HG03095 (cell line): ENCODE results near the gene MLH3.
"Not testable (repeated sequence)": the region's sequence is repeated elsewhere in the genome, so short reads cannot be mapped to it uniquely, and the experiment has no call there.

Source experiments
- ATAC-seq: cut with Tn5 transposase; IDR thresholded peaks from one replicate; pipeline ENCODE4 v1.9.1; 2021; ENCODE audit warnings: moderate library complexity; ENCODE audit not compliant: unreplicated experiment

Gene MLH3

DNA sequence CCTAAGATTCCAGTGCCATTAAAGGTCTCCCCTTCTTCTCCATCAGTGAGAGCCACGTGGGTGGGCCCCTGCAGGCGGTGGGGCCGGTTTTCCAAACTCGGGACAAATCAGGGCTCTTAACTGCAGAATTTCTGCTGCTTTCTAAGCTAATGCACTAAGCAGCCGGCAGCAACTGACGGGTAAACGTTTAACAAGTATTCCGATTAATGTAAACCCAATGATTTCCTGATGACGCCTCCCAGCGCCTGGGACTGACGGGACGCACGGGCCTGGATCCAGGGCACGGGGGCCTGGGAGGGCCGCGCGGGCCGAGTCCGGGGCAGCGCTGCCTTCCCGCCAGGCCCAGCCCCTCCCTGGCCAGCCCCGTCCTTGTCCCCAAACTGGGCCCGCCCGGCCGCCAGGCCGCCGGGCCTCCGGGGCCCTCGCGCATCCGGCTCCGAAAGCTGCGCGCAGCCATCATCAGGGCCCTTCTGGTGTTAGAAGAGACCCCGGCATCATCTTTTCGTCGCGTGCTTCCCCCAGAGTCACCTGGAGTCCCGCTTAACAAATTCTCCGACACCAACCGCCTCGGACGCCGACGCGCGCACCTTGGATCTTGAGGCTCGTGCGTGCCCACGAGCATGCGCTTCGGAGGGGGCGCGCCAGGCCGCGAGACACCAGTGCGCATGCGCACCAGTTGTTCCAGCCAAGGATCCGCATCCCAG lies at the start of gene MLH3:
MLH3 (minus strand) TSS at position 616 of the 704 bp plus-strand sequence. CDS start 1,812 bp downstream, outside the sequence.
- ATAC-seq = peak; percentile 54

DNA sequence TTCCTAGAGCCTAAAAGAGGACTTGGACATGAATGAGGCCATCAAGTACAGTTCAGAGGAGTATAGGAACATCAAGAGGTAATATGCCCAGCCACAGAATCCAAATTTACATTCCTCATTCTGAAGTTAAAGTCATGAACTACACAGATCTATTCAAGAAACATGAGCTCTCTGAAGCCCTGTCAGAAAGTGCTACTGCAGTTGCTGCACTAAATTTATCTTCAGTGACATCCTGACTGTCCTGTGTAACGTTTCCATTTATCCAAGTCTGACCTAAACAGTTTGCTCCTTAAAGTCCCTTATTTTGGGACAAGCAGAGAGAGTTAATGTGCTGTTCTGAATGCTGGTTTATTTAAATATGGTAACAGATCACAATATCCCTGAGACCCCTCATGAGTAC lies 47.4 kb upstream of the MLH3 start:
- no peak for ATAC-seq

GRCh38 chr14:75098212-75098611 lies 46.9 kb upstream of the MLH3 start:
- ATAC-seq = no peak

GRCh38 chr14:75096959-75097358 lies 45.7 kb upstream of the MLH3 start:
- no peak for ATAC-seq

DNA sequence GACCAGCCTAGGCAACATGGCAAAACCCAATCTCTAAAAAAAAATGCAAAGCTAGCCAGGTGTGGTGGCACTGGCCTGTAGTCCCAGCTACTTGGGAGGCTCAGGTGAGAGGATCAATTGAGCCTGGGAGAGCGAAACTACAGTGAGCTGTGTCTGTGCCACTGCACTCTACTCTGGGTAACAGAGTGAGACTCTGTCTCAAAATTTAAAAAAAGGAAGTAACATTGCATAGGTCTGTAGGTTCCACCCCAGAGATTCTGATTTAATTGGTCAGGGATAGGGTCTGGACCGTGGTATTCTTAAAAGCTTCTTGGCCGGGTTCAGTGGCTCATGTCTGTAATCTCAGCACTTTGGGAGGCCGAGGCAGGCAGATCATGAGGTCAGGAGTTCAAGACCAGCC lies 44.4 kb upstream of the MLH3 start:
- ATAC-seq = no peak

- ATAC-seq = no peak
Observed at GRCh38 chr14:75094896-75095295, 43.6 kb upstream of the MLH3 start.

DNA sequence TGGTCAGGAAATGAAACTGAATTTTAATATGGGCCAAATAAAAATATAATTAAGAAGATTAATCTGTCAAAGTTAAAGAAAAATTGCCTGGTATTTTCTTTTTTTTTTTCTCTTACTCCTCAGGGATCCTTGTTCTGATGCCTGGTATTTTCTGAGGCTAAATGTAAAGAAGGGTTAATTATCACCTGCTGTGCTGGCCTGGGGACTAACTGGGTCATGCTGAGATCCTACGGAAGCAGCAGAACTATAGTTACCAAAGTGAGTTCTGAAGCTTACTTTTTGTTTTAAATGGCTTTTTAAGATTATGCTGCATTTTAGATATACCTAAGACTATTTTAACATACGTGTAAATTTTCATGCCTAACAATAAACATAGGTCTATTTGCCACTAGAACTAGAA lies 41.4 kb upstream of the MLH3 start:
- ATAC-seq = no peak

- ATAC-seq = no peak
Observed at GRCh38 chr14:75091251-75091650, 40.0 kb upstream of the MLH3 start.

DNA sequence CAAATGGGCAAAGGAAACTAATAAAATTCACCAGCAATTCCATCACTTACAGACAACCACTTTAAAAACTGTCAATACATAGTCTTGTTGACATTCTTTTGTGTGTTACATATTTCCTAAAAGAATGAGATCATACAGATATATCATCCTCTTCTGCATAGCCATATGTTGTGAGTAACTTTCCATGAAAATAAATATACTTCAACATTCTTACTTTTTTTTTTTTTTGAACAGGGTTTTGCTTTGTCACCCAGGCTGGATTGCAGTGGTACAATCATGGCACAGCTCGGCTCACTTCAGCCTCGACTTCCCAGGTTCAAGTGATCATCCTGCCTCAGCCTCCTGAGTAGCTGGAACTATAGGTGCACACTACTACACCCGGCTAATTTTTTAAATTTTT lies 39.1 kb upstream of the MLH3 start:
- no peak for ATAC-seq

GRCh38 chr14:75088566-75089373 lies 37.5 kb upstream of the MLH3 start:
- ATAC-seq = no peak

- no peak for ATAC-seq
Observed at GRCh38 chr14:75088153-75088552, 36.9 kb upstream of the MLH3 start.

DNA sequence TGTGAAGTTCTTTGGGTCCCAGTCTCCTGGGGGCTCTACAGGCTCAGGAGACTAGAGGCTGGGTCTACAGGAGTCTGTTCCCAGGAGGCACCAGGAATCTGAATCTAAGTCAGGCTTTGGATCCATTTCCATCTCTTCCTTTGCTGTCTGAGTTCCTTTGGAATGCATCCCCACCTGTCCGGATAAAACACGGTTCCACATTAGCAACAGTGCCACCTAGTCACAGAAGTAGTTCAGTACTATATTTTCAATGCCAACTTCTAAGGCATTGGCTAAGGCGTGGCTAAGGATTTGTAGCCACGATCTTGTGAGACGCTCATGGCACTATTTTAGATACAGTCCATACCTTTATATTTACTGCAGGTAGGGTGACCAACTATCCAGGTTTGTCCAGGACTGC lies 33.2 kb upstream of the MLH3 start:
- no peak for ATAC-seq

GRCh38 chr14:75083271-75083670 lies 32.0 kb upstream of the MLH3 start:
- no peak for ATAC-seq

GRCh38 chr14:75081660-75082229 lies 30.5 kb upstream of the MLH3 start:
- no peak for ATAC-seq

DNA sequence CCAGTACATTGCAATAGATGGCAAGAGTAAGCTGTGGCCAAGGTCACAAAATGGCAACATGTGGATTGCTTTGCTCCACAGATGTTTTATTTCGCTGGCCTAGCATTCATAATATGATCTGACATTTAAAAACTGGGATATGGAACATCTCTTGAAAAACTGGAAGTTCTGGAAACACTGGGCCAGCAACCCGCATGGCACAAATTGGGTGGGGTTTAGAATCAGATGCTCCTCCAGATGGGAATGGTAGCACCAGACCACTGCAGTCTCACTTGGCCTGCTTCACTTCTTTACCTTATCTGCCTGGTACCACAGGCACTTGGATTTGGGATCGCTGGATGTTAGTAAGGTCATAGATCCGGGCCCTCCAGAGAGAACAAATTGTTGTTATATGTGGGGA lies 28.3 kb upstream of the MLH3 start:
- ATAC-seq = no peak

DNA sequence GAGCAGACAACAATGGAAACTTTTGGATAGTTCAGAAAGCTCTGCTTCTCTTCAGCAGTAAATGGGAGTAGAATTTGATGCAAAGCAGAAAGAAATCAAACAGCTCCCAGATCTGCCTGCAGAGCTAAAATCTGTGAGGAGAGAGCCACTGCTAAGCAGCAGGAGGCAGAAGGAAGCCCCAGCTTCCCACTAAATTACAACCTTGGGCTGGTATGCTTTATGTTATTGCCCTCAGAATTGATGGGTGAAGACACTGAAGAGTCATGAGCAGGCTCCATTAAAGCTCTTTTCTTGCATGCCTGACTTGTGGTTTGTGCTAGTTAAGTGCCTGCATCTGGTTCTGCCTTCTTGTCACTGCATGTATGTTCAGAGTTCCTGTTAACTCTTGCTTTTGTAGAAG lies 26.5 kb upstream of the MLH3 start:
- ATAC-seq = no peak

- ATAC-seq = no peak
Observed at GRCh38 chr14:75070383-75070782, 19.1 kb upstream of the MLH3 start.

- no peak for ATAC-seq
Observed at GRCh38 chr14:75069811-75070145, 18.5 kb upstream of the MLH3 start.

GRCh38 chr14:75069121-75069810 lies 18.0 kb upstream of the MLH3 start, which contains the start of gene ZC2HC1C:
ZC2HC1C (plus strand) TSS chr14:75069641; CDS start chr14:75070574, 933 bp downstream.
- ATAC-seq = peak; percentile 50

- ATAC-seq = no peak
Observed at GRCh38 chr14:75068294-75069120, 17.2 kb upstream of the MLH3 start.

DNA sequence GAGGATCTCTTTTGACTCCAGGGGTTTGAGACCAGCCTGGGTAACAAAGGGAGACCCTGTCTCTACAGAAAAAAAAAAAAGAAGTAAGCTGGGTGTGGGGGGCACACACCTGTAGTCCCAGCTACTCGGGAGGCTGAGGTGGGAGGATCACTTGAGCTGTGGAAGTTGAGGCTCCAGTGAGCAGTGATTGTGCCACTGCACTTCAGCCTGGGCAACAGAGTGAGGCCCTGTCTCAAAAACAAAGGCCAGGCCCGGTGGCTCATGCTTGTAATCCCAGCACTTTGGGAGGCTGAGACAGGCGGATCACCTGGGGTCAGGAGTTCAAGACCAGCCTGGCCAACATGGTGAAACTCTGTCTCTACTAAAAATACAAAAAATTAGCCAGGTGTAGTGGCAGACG lies 16.5 kb upstream of the MLH3 start:
- not testable (repeated sequence) for ATAC-seq
